NB4 (cell line): ENCODE measurements around the gene ATP5MC2.
"Not testable (repeated sequence)": the region's sequence is repeated elsewhere in the genome, so short reads cannot be mapped to it uniquely, and the experiment has no call there.

ENCODE experiments used
- DNase-seq: peaks from one replicate; pipeline ENCODE4 v3.0.0; 2010; ENCODE audit warnings: low read depth
- H3K4me3 ChIP-seq: one replicate; pipeline ENCODE4 v1.5.1; 2011; ENCODE audit warnings: mild to moderate bottlenecking, low read depth, low read length, moderate library complexity
- CTCF ChIP-seq: IDR thresholded peaks from one replicate; pipeline ENCODE4 v1.5.1; 2012; ENCODE audit warnings: low read depth, low read length
- MAX ChIP-seq: IDR thresholded peaks from 2 replicates; pipeline ENCODE4 v1.6.1; 2011; ENCODE audit warnings: low read depth, low read length
- MYC ChIP-seq: IDR thresholded peaks from 2 replicates; pipeline ENCODE4 v1.6.1; 2011; ENCODE audit warnings: low read depth, low read length
- POLR2A ChIP-seq: IDR thresholded peaks from 2 replicates; pipeline ENCODE4 v1.6.1; 2011; ENCODE audit warnings: mild to moderate bottlenecking; ENCODE audit not compliant: insufficient read length; ENCODE audit errors: extremely low read depth

Gene ATP5MC2

GRCh38 chr12:53675701-53676607 lies at the start of gene ATP5MC2:
Gene ATP5MC2, minus strand, starts transcription at chr12:53676083. Its CDS starts 3,469 bp downstream, at chr12:53672614.
- DNase-seq: peak; percentile 99
- TF ChIP-seq MYC: peak; percentile 68
- TF ChIP-seq CTCF: peak; percentile 99
- TF ChIP-seq POLR2A: peak; percentile 94
- TF ChIP-seq MAX: peak; percentile 81
- H3K4me3 ChIP-seq: peak within 1 kb of the TSS; percentile 79

GRCh38 chr12:53722450-53723041 lies 46.7 kb upstream of the ATP5MC2 start:
- no peak for DNase-seq
- no peak overlapping the region for H3K4me3 ChIP-seq
- no peak for TF ChIP-seq MAX
- no peak for TF ChIP-seq MYC
- TF ChIP-seq CTCF: no peak
- TF ChIP-seq POLR2A: no peak

- H3K4me3 ChIP-seq: no peak overlapping the region
- TF ChIP-seq MAX: no peak
- no peak for DNase-seq
These were observed 45.1 kb upstream of the ATP5MC2 start for GRCh38 chr12:53720946-53721345.

- no peak overlapping the region for H3K4me3 ChIP-seq
- DNase-seq: no peak
- TF ChIP-seq POLR2A (no peak), MAX (no peak), MYC (no peak), CTCF (no peak)
These were observed 43.8 kb upstream of the ATP5MC2 start for GRCh38 chr12:53719649-53720048.

- not testable (repeated sequence) for H3K4me3 ChIP-seq, DNase-seq
These were observed 42.7 kb upstream of the ATP5MC2 start for GRCh38 chr12:53718567-53718966.

- H3K4me3 ChIP-seq: no peak overlapping the region
- DNase-seq: no peak
- TF ChIP-seq MYC (no peak), MAX (no peak), POLR2A (no peak), CTCF (no peak)
These were observed 41.4 kb upstream of the ATP5MC2 start for GRCh38 chr12:53717319-53717718.
